ENCODE results near the gene ADSS2.
"Not testable (repeated sequence)": the region's sequence is repeated elsewhere in the genome, so short reads cannot be mapped to it uniquely, and the experiment has no call there.

ADSS2 gene

DNA sequence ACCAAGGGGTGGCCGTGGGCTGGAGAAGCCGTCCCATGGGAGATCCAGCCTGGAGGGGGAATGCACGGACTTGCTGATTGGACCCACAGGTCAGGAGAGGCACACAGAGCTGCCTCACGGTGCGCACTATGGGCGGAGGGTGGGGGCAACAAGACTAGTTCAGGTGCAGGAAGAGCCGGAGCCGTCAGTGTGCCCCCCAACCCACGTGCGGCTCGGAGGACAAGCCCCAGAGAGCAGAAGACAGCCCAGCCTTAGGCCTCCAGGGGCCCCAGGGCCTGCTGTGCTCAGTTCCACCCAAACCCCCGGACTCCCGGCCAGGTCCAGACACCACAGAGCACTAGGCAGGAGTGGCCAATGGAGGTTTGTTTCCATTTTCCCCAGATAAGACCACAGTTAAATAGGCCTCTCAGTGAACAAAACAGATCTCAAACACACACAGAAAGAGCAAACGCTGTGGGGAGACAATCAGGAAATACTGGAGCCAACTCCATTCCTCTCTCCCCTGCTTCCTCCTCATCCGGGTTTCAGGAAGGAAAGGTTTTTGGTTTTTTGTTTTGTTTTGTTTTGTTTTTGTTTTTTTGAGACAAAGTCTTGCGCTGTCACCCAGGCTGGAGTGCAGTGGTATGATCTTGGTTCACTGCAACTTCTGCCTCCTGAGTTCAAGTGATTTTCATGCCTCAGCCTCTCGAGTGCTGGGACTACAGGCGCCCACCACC is 84.2 kb downstream of the ADSS2 start:
- DNase-seq (ENCODE audit: low read depth in 2 of 2) = no peak

DNA sequence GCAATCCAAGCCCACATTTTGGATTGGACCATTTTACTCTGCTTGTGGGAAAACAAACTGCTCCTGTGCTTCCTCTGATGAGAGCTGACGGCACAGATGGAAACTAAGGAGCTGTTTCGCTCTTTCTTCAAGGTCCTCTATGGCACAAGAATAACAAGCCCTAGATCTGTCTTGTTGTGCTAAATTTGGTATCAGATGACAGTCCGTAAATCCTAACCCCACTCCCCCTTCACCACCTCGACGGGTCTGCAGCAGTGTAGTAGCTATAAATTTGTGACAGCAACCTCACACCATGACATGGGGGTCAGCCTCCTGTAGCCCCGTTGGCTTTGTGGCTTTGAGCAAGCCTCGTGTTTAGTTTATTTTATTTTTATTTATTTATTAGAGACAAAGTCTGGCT is 85.9 kb downstream of the ADSS2 start:
- DNase-seq (ENCODE audit: low read depth in 2 of 2) = no peak

- not testable (repeated sequence) for DNase-seq (ENCODE audit: low read depth in 2 of 2)
Measured at GRCh38 chr1:244365262-244365661, 86.4 kb downstream of the ADSS2 start.

DNA sequence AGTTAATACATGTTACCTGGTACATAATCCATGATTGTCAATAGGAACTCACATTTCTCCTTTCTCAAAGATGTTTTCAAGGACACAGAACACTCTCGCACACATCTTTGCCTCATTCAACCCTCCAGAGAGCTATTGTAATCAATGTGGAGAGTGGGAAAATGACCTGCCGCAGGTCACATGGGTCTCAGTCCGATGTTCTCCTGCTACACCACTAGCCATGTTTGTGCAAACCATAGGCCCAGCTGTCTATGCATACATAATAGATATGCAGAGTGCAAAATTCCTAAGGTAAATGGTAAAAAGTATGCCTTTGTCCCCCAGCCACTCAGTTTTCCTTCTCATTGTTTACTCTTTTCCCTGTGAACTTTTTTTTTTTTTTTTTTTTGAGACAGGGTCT is 89.2 kb downstream of the ADSS2 start:
- DNase-seq (ENCODE audit: low read depth in 2 of 2) = no peak

GRCh38 chr1:244361764-244362473 is 89.8 kb downstream of the ADSS2 start:
- DNase-seq (ENCODE audit: low read depth in 2 of 2) = no peak
